ENCODE results near the gene FKBP3. TPM values are rescaled to one million over a fixed set of nuclear protein-coding genes. Genes with fewer than 3 reads are reported as not detected.

Gene FKBP3
- total and polyA plus RNA-seq, 2 donors (not counting 3 experiments of a cell fraction or from before 2014, with no cell fraction given): 23.2 to 92.9 TPM

DNA sequence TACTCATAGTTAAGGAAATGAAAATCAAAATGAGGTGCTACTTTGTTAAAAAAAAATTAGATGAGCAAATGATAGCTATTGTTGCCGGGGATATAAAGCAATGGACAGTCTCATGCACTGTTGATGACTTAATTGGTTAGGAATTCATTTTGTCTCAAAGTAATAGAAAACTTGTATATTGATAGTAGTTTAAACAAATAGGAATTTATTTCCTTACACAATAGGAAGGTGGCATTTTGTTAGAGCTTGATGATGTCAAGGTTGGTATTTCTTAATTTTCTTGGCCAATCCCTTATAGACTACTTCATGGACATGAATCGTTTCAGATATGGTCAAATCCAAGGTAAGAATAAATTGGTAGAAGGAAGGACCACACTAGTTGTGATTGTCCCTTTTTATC, 42.6 kb downstream of the FKBP3 start:
- Histone ChIP-seq H3K9me1 (replicated peaks; ENCODE audit: control insufficient read depth, extremely low read depth, insufficient read depth, low read length) (no peaks in the 10 kb centered on the region), H3K9me3 (replicated peaks; ENCODE audit: control insufficient read depth, insufficient read depth, low read length) (no peaks in the 10 kb centered on the region), H3K4me2 (ENCODE audit: insufficient read depth, low read length) (no peak overlapping the region), H3K4me1 (ENCODE audit: control insufficient read depth, extremely low read depth, insufficient read depth, low read length) (peaks cover 14% of the 10 kb centered on the region), H3K27me3 (ENCODE audit: control insufficient read depth in 2 of 2, insufficient read depth in 2 of 2, low read length in 2 of 2) (no peaks in the 10 kb centered on the region), H3K36me3 (ENCODE audit: control insufficient read depth in 2 of 2, extremely low read depth in 1 of 2, insufficient read depth in 2 of 2, low read length in 2 of 2) (peaks cover 4 to 6% of the 10 kb centered on the region in 2 experiments), H3K4me3 (replicated peaks in 1 of 3; ENCODE audit: insufficient read depth in 1 of 3, low read depth in 1 of 3, low read length in 3 of 3) (no peak overlapping the region), H3K27ac (ENCODE audit: insufficient read depth, low read depth, low read length) (no peak overlapping the region), H4K20me1 (replicated peaks; ENCODE audit: control insufficient read depth, extremely low read depth, insufficient read depth, low read length) (peaks cover 3% of the 10 kb centered on the region), H3K79me2 (ENCODE audit: control insufficient read depth, insufficient read depth, low read length) (peaks cover 83% of the 10 kb centered on the region), H3K9ac (replicated peaks; ENCODE audit: extremely low read depth, insufficient read depth, low read length) (no peak overlapping the region), H2AFZ (ENCODE audit: low read depth, low read length) (no peak overlapping the region)
- FAIRE-seq: no peak
- dilution Hi-C loops (cut with MboI; ENCODE audit: extremely low pct_ligation_motif_present, low sequenced_read_pairs) (no loop called here), intact Hi-C loops (cut with micrococcal nuclease) (no loop called here)
- no TSS peak for BruUV-seq (replicated peaks)
- ChIA-PET POLR2A (no interaction called here), CTCF (interaction anchor here (0.6 to 1.6 kb wide), 3 partner anchors 16 to 178 kb away, joined by 3 to 5 read pairs (median 3); no protein-coding TSS in a partner anchor)
- DNase-seq (ENCODE audit: low read depth, low spot score): no peak
- TF ChIP-seq GATA2 (IDR thresholded peaks at IDR 0.05; ENCODE audit: insufficient read depth, insufficient read length, low read depth, low read length) (no peak), FOS (IDR thresholded peaks at IDR 0.05; ENCODE audit: borderline replicate concordance, insufficient read depth, low read length) (no peak), MYC (IDR thresholded peaks at IDR 0.05; ENCODE audit: low read depth, low read length) (no peak), POLR2A (IDR thresholded peaks at IDR 0.05; ENCODE audit: low read depth, low read length) (no peak), EZH2 (IDR thresholded peaks at IDR 0.05; ENCODE audit: borderline replicate concordance, low read depth, low read length, severe bottlenecking) (no peak), POLR2AphosphoS5 (IDR thresholded peaks at IDR 0.05; ENCODE audit: insufficient read depth, low read depth, low read length) (no peak), MAX (IDR thresholded peaks at IDR 0.05; ENCODE audit: insufficient read depth, insufficient read length) (no peak), CTCF (IDR thresholded peaks at IDR 0.05; ENCODE audit: extremely low read depth in 1 of 2, insufficient read depth in 1 of 2, low read depth in 1 of 2, low read length in 2 of 2) (no peak), JUN (IDR thresholded peaks at IDR 0.05; ENCODE audit: borderline replicate concordance, insufficient read depth, insufficient read length, low read depth) (no peak)

Measured in endothelial cell of umbilical vein (primary cell).